Measurements from ENCODE around the gene HSD3B1. TPM values are rescaled to one million over a fixed set of nuclear protein-coding genes. Genes with fewer than 3 reads are reported as not detected.
"Not testable (repeated sequence)": the region's sequence is repeated elsewhere in the genome, so short reads cannot be mapped to it uniquely, and the experiment has no call there.

Gene HSD3B1
- total RNA-seq, 2 donors from 2014 or later = not detected

DNA sequence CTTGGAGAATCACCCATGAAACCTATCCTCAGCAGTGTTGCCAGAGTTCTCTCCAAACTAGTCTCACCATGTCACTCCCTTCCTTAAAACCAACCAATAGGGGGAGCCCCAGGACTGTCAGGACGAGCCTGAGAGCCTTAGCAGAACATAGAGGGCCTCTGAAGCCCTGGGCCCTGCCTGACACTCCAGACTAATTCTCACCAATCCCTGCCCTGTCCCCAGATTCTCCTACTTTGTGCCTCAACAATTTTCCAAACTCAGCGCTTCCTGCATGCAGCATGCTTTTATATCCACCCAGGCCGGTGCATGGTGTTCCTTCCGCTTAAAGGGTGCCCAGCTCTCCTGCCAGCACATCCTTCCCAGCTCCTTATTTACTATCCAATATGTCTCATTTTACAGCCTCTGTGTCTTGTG lies 42.7 kb downstream of the HSD3B1 start:
- DNase-seq (ENCODE audit: low spot score) = no peak
- intact Hi-C loops (cut with DNase I) = no loop called here

DNA sequence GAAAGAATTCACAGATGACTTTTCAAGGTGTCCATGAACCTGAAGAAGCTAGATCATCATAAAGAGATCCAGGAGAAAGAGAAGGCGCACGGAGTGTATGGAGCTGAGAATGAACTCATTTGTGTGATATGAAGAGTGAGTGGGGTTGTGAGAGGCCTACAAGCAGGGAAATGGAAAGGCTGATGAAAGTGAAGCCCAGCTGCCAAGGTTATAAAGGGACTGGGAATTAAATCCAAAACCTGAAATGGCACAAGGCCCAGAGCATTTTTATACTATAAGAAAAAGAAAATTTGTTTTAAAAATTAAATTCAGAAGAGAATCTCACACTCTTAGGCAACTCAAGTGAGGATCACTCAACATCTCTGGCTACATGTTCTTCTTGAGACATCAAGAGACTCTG lies 43.4 kb downstream of the HSD3B1 start:
- no peak for DNase-seq (ENCODE audit: low spot score)
- intact Hi-C loops (cut with DNase I) = no loop called here

DNA sequence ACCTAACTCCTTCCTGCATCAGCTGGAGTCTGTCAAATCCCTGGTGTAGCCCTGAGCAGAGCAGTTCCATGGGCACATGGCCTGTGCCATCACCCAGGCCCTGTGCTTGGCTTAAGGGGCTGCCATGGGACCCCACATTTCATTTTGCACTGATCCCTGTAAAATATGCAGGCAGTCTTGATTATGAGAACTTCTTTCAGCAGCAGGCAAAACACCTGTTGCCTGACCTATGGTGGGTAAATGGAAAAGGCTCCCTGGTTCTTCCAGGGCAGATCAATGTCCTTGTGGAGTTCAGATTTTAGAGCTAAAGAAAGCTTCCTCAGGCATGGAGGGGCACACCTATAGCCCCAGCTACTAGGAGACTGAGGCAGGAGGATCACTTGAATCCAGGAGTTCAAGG lies 44.2 kb downstream of the HSD3B1 start:
- intact Hi-C loops (cut with DNase I) = no loop called here

DNA sequence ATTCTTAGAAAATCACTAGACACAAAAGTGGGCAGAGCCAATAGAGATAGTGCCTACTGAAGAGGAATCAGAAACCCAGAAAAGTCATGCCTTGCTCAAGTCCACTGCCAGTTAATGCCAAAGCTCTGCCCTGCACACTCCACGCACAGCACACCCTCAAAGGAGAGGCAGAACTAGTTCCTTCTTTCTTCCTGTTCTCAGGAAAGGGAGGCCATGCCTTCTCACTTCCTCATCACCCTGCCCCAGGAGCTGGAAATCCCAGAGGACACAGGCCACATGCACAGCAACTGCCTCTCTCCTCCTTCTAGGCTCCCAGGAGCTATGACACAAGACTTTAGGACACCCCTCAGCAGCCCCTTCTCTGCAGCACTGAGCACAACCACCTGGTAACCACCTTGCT lies 45.6 kb downstream of the HSD3B1 start:
- intact Hi-C loops (cut with DNase I); DNase-seq (ENCODE audit: low spot score): not testable (repeated sequence)

More for the DNA sequence above, 44.2 kb downstream of the HSD3B1 start:
- DNase-seq (ENCODE audit: low spot score) = no peak

DNA sequence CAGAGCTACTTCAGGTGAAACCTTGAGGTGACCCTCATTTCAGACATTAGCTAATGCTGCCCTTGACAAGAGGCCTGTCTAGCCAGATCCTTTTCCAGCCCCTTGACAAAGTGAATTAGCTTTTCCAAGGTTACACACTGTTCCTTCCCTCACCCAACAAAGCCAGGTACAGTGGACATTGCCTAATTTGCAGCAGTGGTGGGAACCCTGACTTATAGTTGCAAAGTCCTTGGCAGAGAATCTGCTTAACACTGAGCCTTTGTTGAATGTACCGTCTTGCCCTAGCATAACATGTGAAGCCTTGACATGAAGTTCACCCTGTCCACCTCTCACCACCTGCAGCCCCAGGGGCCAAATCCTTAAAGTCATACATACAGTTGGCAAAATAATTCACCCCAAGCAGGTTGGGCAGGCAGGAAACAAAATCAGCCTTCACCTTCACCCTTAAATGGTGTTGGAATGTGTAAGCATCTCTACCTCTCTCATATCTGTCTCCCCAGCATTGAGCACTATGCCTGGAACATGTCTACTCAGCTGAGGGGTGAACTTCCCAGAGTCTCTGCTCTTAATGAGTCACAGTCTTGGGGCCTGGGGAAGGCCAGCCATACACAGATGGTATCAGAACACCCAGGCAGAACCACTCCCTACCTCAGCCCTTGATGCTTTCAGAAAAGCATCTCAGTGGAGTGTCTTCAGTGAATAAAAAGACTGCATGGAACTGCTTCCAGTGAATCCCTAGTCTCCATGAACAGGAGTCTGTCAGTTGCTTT lies 46.5 kb downstream of the HSD3B1 start:
- DNase-seq (ENCODE audit: low spot score); intact Hi-C loops (cut with DNase I): not testable (repeated sequence)

DNA sequence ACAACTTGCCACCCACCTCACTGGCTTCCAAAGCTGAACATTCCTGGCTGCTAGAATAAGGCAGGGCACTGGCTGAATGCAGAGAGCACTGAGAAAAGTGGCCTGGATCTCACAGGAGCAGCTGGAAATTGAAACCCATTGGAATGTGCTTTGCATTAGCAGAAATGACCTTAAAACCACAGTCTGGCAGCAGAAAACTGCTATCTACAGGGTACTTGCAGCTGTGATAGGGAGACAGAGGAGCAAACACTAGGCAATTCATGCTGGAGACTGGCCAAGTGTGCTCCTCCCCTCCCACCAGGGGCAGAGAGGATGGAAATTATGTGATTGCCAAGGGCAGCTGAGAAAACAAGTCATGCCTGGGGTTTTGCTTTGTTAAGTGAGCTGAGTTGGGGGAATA lies 47.2 kb downstream of the HSD3B1 start:
- no peak for DNase-seq (ENCODE audit: low spot score)
- intact Hi-C loops (cut with DNase I) = no loop called here

DNA sequence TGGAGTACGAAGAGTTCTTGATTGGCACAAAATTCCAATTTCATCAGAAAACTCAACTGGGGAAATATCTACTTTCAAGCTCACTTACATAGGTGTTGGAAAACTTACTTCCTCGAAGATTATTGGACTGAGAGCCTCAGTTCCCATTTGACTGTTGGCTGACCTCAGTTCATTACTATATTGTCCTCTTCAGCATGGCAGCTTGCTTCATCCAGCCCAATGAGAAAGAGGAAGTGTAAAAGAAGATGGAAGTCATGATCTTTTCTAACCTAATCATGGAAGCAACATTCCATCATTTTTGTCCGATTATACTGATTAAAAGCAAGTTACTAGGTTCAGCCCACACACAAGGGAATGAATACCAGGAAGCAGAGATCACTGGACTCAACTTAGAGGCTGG lies 49.4 kb downstream of the HSD3B1 start:
- DNase-seq (ENCODE audit: low spot score) = no peak
- intact Hi-C loops (cut with DNase I) = no loop called here

DNA sequence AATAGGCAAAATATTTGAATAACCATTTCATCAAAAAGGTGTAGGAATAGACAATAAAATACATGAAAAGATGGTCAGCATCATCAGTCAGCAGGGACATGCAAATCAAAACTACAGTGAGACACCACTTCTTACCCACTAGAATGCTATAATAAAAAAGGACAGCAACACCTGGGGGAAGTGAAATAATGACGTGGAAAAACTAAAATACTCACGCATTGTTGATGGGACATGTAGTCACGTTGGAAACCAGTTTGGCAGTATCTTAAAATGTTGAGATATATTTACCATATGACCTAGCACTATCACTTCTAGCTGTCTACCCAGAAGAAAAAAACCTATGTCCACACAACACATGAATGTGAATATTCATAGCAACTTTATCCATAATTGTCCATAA lies 53.4 kb downstream of the HSD3B1 start:
- DNase-seq (ENCODE audit: low spot score); intact Hi-C loops (cut with DNase I): not testable (repeated sequence)

DNA sequence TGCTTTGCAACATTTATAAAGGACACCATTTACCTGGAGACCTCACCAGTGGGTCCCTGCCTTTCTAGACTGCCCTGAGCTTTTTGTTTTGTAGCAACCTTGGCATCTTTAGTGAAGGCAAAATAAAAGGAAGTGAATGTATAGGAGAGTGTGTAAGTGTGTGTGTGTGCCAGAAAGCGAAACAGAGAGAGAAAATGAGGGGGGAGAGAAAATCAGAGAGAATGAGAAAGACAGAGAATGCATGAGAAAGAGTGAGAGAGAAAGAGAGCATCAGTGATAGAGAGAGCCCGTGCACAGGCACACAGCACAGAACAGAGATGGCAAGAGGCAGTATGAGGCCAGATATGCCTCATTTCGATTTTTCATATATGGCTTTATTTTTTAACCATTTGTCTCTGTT lies 57.5 kb downstream of the HSD3B1 start:
- intact Hi-C loops (cut with DNase I) = no loop called here
- no peak for DNase-seq (ENCODE audit: low spot score)

Other genes with a start within 250 kb of the HSD3B1 start
- not detected for gene HAO2, start 138.4 kb upstream of the HSD3B1 start, total RNA-seq
- under 1 TPM in 1 of 2 donors, not detected in 1; 0.52 TPM for gene HSD3B2, start 92.1 kb upstream of the HSD3B1 start, total RNA-seq
- gene ZNF697, start 141.1 kb downstream of the HSD3B1 start, total RNA-seq = 1 to 10 TPM; 5.0 to 5.9 TPM
- 10 to 100 TPM; 27.8 to 86.4 TPM for gene PHGDH, start 204.7 kb downstream of the HSD3B1 start, total RNA-seq

All from posterior vena cava (tissue), 2 donors.